ENCODE data around the gene RABL2A. TPM values are rescaled to one million over a fixed set of nuclear protein-coding genes. Genes with fewer than 3 reads are reported as not detected.

RABL2A gene
- total and polyA plus RNA-seq, 9 donors = 9.5 to 32.9 (median 22.1) TPM

DNA sequence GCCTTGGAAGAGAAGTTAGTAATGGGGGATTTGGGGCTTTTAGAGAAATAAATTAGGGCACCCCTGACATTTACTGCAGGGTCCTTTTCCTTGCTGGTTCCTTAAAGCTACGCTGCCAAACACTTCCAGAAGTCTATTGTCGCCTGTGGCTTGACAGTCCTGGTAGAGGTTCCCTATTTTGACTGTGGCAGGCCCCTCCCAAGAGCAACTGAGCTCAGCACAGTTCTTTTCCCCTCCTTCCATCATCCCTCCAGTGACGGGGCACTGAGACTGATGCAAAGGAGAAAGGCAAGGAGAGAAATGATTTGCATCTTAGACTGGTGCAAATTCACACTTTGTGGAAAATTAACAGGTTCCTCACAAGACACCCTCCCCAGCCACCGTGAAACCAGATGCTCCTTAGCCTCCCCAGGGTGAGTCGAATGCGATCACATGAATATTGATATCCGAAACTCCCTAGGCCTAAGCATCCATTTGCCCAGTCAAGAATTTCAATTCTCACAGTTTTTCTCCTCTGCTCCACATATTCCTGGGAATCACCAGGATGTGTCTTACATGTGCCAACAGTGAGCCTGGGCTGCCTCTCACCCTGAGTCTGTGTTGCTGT is 45.4 kb downstream of the RABL2A start:
- DNase-seq = no peak
- Histone ChIP-seq H3K36me3 (no peaks in the 10 kb centered on the region), H3K4me3 (no peak overlapping the region), H3K9me3 (no peaks in the 10 kb centered on the region), H3K27ac (no peak overlapping the region), H3K27me3 (no peaks in the 10 kb centered on the region), H3K4me1 (ENCODE audit: insufficient read depth) (no peaks in the 10 kb centered on the region)
- intact Hi-C loops (cut with DNase I) = no loop called here
- 71 to 76% (median 72%) methylated on average over 7 of the region's 7 CpGs for WGBS, 3 donors
- TF ChIP-seq EP300 (IDR thresholded peaks at IDR 0.05) = no peak
- no peak for TF ChIP-seq POLR2A (IDR thresholded peaks at IDR 0.05)
- TF ChIP-seq, protein P1, sequence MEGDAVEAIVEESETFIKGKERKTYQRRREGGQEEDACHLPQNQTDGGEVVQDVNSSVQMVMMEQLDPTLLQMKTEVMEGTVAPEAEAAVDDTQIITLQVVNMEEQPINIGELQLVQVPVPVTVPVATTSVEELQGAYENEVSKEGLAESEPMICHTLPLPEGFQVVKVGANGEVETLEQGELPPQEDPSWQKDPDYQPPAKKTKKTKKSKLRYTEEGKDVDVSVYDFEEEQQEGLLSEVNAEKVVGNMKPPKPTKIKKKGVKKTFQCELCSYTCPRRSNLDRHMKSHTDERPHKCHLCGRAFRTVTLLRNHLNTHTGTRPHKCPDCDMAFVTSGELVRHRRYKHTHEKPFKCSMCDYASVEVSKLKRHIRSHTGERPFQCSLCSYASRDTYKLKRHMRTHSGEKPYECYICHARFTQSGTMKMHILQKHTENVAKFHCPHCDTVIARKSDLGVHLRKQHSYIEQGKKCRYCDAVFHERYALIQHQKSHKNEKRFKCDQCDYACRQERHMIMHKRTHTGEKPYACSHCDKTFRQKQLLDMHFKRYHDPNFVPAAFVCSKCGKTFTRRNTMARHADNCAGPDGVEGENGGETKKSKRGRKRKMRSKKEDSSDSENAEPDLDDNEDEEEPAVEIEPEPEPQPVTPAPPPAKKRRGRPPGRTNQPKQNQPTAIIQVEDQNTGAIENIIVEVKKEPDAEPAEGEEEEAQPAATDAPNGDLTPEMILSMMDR (IDR thresholded peaks at IDR 0.05) = no peak

DNA sequence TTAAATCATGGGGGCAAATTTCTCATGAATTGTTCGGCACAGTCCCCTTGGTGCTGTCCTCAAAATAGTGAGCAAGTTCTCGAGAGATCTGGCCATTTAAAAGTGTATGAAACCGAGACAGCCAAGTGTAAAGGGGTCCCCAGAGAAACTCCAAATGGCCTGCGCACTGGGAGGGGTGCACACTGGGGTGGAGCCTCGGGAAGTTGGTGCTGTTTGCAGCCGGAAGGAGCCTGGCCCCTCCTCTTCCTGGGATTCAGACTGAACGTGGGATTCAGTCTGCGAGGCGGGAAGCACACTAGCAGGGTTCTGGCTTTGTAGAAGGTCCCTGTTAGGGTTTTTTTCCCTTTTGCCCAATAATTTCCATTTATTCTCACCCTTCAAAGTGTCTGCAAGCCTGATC is 48.8 kb downstream of the RABL2A start:
- TF ChIP-seq POLR2A (IDR thresholded peaks at IDR 0.05) = no peak
- TF ChIP-seq, protein P1 (IDR thresholded peaks at IDR 0.05) = no peak
- TF ChIP-seq EP300 (IDR thresholded peaks at IDR 0.05) = no peak

GRCh38 chr2:113676623-113677266 is 49.7 kb downstream of the RABL2A start:
- Histone ChIP-seq H3K4me1 (ENCODE audit: insufficient read depth) (no peaks in the 10 kb centered on the region), H3K4me3 (no peak overlapping the region), H3K9me3 (no peaks in the 10 kb centered on the region), H3K27me3 (no peaks in the 10 kb centered on the region), H3K27ac (no peak overlapping the region), H3K36me3 (no peaks in the 10 kb centered on the region)
- intact Hi-C loops (cut with DNase I) = no loop called here
- DNase-seq = no peak
- TF ChIP-seq, protein P1 (IDR thresholded peaks at IDR 0.05) = no peak
- TF ChIP-seq EP300 (IDR thresholded peaks at IDR 0.05) (no peak), POLR2A (IDR thresholded peaks at IDR 0.05) (no peak)
- 94 to 97% (median 95%) methylated on average over 4 of the region's 4 CpGs for WGBS, 3 donors

More for the DNA sequence above, 48.8 kb downstream of the RABL2A start:
- H3K4me3 ChIP-seq = no peak overlapping the region
- no peaks in the 10 kb centered on the region for H3K9me3 ChIP-seq
- H3K27ac ChIP-seq = no peak overlapping the region
- no peaks in the 10 kb centered on the region for H3K36me3 ChIP-seq
- 53 to 66% (median 64%) methylated on average over 9 of the region's 9 CpGs for WGBS, 3 donors
- DNase-seq = no peak
- H3K27me3 ChIP-seq = no peaks in the 10 kb centered on the region
- no peaks in the 10 kb centered on the region for H3K4me1 ChIP-seq (ENCODE audit: insufficient read depth)
- intact Hi-C loops (cut with DNase I) = no loop called here

DNA sequence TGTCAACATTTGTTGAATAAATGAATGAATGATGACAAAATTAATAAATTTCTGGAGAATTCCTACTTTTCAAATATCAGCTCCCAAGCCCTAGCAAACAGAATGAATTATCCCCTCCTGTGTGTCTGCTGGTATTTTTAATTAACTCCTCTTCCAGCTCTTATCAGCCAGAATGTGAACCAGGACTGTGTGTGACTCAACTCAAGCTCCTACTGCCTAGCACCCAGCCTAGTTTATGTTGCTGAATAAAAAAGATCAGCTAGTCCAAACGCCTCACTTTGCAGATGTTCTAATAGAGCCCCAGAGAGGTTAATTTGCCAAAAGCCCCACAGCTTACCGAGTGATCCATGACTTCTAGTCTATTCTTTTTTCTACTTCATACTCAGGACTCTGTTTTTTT is 50.3 kb downstream of the RABL2A start:
- DNase-seq = no peak
- Histone ChIP-seq H3K27me3 (no peaks in the 10 kb centered on the region), H3K27ac (no peak overlapping the region), H3K9me3 (no peaks in the 10 kb centered on the region), H3K4me1 (ENCODE audit: insufficient read depth) (no peaks in the 10 kb centered on the region), H3K36me3 (no peaks in the 10 kb centered on the region), H3K4me3 (no peak overlapping the region)
- TF ChIP-seq, protein P1 (IDR thresholded peaks at IDR 0.05) = no peak
- TF ChIP-seq POLR2A (IDR thresholded peaks at IDR 0.05) = no peak
- TF ChIP-seq EP300 (IDR thresholded peaks at IDR 0.05) = no peak
- intact Hi-C loops (cut with DNase I) = no loop called here
- whole genome bisulfite sequencing, 3 donors = 32 to 36% (median 35%) methylated on average over 2 of the region's 2 CpGs

All from ovary (tissue), 9 donors.